ENCODE data around the gene LSP1. TPM values are rescaled to one million over a fixed set of nuclear protein-coding genes. Genes with fewer than 3 reads are reported as not detected.
"Not testable (repeated sequence)": the region's sequence is repeated elsewhere in the genome, so short reads cannot be mapped to it uniquely, and the experiment has no call there.

Gene LSP1
- total RNA-seq, 1 donor from 2014 or later = not detected

DNA sequence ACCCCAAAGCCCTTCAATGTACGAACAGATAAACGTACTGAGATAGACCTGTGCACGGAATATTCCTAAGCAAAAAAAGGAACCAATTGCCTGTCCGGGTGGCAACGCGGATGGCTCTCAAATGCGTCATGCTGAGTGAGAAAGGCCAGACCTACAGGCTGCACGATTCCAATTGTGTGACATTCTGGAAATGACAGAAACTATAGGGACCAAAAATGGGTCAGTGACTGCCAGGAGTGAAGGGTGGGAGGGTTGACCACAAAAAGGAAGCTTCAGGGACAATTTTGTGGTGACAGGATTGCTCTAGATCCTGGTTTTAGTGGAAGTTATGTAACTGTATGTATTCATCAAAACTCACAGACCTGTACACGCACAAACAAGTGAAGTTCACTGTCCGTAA, 42.1 kb upstream of the LSP1 start:
- Mint-ChIP-seq H3K4me3 (ENCODE audit: unreplicated experiment) (no peak overlapping the region), H3K27ac (ENCODE audit: unreplicated experiment) (no peak overlapping the region), H3K4me1 (ENCODE audit: unreplicated experiment) (no peaks in the 10 kb centered on the region), H3K36me3 (ENCODE audit: low read depth, unreplicated experiment) (no peaks in the 10 kb centered on the region), H3K27me3 (ENCODE audit: unreplicated experiment) (peaks cover 3% of the 10 kb centered on the region), H3K9me3 (ENCODE audit: unreplicated experiment) (no peaks in the 10 kb centered on the region)
- TF ChIP-seq, protein P1, sequence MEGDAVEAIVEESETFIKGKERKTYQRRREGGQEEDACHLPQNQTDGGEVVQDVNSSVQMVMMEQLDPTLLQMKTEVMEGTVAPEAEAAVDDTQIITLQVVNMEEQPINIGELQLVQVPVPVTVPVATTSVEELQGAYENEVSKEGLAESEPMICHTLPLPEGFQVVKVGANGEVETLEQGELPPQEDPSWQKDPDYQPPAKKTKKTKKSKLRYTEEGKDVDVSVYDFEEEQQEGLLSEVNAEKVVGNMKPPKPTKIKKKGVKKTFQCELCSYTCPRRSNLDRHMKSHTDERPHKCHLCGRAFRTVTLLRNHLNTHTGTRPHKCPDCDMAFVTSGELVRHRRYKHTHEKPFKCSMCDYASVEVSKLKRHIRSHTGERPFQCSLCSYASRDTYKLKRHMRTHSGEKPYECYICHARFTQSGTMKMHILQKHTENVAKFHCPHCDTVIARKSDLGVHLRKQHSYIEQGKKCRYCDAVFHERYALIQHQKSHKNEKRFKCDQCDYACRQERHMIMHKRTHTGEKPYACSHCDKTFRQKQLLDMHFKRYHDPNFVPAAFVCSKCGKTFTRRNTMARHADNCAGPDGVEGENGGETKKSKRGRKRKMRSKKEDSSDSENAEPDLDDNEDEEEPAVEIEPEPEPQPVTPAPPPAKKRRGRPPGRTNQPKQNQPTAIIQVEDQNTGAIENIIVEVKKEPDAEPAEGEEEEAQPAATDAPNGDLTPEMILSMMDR (IDR thresholded peaks at IDR 0.05; ENCODE audit: unreplicated experiment) = no peak
- no peak for DNase-seq (ENCODE audit: low spot score)

DNA sequence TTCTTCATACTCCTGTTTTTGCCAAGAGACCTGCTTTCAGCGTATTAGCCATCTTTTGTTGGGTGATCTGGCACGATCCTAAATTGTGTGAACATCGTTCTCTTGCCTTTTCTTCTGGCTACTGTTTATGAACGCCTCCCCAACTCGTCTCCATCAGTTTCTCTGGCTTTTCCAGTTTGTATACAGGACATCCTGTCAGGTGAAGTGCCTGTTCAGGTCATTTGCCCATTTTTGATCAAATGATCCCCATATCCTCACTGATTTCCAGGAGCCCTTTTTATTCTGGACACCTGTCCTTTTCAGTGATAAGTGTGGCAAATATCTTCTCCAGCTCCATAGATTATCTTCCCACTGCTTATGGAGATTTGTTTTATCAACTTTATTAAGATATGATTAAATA, 40.6 kb upstream of the LSP1 start:
- Mint-ChIP-seq H3K36me3 (ENCODE audit: low read depth, unreplicated experiment) (no peaks in the 10 kb centered on the region), H3K27ac (ENCODE audit: unreplicated experiment) (no peak overlapping the region)
- DNase-seq (ENCODE audit: low spot score) = no peak

DNA sequence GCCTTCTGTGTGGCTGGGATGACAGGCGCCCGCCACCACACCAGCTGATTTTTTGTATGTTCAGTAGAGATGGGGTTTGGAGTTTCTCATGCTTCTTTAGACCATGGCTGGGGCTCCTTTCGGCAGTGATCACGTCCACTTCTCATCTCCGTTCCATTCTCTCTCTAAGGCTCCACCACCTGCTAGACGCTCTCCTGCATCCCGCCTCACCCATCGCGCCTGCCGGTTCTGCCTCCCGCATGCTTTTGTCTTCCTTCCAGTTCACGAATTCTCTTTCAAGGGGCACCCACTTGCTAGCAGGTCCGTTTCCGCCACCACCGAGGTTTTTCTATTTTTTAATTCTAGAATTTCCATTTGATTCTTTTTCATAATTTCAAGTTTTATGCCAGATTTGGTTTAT, 40.1 kb upstream of the LSP1 start:
- Mint-ChIP-seq H3K36me3 (ENCODE audit: low read depth, unreplicated experiment) (no peaks in the 10 kb centered on the region), H3K4me1 (ENCODE audit: unreplicated experiment) (no peaks in the 10 kb centered on the region), H3K4me3 (ENCODE audit: unreplicated experiment) (no peak overlapping the region), H3K9me3 (ENCODE audit: unreplicated experiment) (no peaks in the 10 kb centered on the region), H3K27ac (ENCODE audit: unreplicated experiment) (no peak overlapping the region), H3K27me3 (ENCODE audit: unreplicated experiment) (peaks cover 3% of the 10 kb centered on the region)
- TF ChIP-seq, protein P1 (IDR thresholded peaks at IDR 0.05; ENCODE audit: unreplicated experiment) = no peak
- no peak for DNase-seq (ENCODE audit: low spot score)

More for the DNA sequence above, 40.6 kb upstream of the LSP1 start:
- Mint-ChIP-seq H3K4me1 (ENCODE audit: unreplicated experiment) (no peaks in the 10 kb centered on the region), H3K27me3 (ENCODE audit: unreplicated experiment) (peaks cover 3% of the 10 kb centered on the region), H3K9me3 (ENCODE audit: unreplicated experiment) (no peaks in the 10 kb centered on the region), H3K4me3 (ENCODE audit: unreplicated experiment) (no peak overlapping the region)
- TF ChIP-seq, protein P1 (IDR thresholded peaks at IDR 0.05; ENCODE audit: unreplicated experiment) = no peak

DNA sequence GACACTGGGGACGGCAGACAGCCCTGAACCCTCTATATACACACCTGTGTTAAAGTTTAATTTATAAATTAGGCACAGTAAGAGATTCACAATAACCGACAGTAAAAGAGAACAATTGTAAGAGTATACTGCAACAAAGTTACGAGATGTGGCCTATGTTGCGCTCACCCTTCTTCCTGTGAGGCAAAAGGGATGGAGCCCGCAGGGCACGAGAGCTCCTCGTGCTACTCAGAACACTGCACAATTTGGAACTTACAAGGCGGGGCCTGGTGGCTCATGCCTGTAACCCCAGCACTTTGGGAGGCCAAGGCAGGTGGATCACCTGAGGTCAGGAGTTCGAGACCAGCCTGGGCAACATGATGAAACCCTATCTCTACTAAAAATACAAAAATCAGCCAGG, 39.5 kb upstream of the LSP1 start:
- H3K27me3 Mint-ChIP-seq (ENCODE audit: unreplicated experiment); H3K27ac Mint-ChIP-seq (ENCODE audit: unreplicated experiment); H3K9me3 Mint-ChIP-seq (ENCODE audit: unreplicated experiment); H3K4me3 Mint-ChIP-seq (ENCODE audit: unreplicated experiment); H3K36me3 Mint-ChIP-seq (ENCODE audit: low read depth, unreplicated experiment); DNase-seq (ENCODE audit: low spot score); H3K4me1 Mint-ChIP-seq (ENCODE audit: unreplicated experiment): not testable (repeated sequence)

DNA sequence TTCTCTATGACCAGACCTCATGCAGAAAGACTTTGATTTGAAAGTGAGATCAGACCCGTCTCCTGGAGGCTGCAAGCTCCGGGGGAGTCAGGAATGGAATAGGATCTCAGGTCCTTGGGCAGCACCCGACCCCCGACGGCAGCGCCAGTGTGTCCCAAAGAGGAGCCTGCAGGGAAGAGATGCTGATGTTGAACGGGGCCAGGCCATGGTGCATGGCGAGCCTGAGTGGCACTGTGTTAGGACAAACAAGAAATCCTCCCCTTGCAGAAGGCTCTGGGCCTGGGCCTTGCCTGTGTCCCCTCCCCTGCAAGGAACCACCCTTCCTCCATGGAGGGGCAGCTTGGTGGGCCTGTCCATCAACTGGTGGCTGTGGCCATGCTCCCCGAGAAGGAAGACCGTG, 38.2 kb upstream of the LSP1 start:
- Mint-ChIP-seq H3K4me1 (ENCODE audit: unreplicated experiment) (no peaks in the 10 kb centered on the region), H3K27me3 (ENCODE audit: unreplicated experiment) (peaks cover under 1% of the 10 kb centered on the region), H3K4me3 (ENCODE audit: unreplicated experiment) (no peak overlapping the region), H3K9me3 (ENCODE audit: unreplicated experiment) (no peaks in the 10 kb centered on the region), H3K36me3 (ENCODE audit: low read depth, unreplicated experiment) (no peaks in the 10 kb centered on the region), H3K27ac (ENCODE audit: unreplicated experiment) (no peak overlapping the region)
- DNase-seq (ENCODE audit: low spot score) = no peak
- TF ChIP-seq, protein P1 (IDR thresholded peaks at IDR 0.05; ENCODE audit: unreplicated experiment) = no peak

DNA sequence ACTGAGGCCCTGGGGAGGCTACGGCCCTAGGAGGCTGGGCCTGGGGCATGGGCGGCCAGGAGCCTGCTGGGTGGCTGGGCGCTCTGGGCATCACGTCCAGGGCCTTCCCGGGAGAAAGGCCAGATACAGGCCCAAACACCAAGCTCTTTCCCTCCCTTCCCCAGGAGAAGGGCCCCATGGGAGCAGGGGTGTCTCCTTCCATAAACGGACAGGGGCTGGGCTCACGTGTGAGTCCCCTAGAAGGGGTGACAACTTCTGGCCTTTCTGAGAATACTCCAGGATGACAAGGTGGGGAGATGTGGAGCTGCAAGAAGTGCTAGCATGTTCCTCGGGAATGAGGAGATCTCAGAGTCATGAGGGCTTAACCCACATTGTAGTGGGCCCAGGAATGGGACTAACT, 37.6 kb upstream of the LSP1 start:
- H3K27me3 Mint-ChIP-seq (ENCODE audit: unreplicated experiment) = peaks cover 1% of the 10 kb centered on the region
- no peak for DNase-seq (ENCODE audit: low spot score)
- no peaks in the 10 kb centered on the region for H3K4me1 Mint-ChIP-seq (ENCODE audit: unreplicated experiment)
- no peak overlapping the region for H3K4me3 Mint-ChIP-seq (ENCODE audit: unreplicated experiment)
- no peaks in the 10 kb centered on the region for H3K36me3 Mint-ChIP-seq (ENCODE audit: low read depth, unreplicated experiment)
- no peak overlapping the region for H3K27ac Mint-ChIP-seq (ENCODE audit: unreplicated experiment)
- no peaks in the 10 kb centered on the region for H3K9me3 Mint-ChIP-seq (ENCODE audit: unreplicated experiment)
- TF ChIP-seq, protein P1 (IDR thresholded peaks at IDR 0.05; ENCODE audit: unreplicated experiment) = no peak
